Mesendoderm (in vitro differentiated cells): ENCODE measurements around the gene ZNRF2.

ENCODE experiments used
- DNase-seq: peaks from one replicate; pipeline ENCODE4 v3.0.0; 2013
- H2AK5ac ChIP-seq: 2 replicates; pipeline ENCODE4 v1.6.1; 2013; ENCODE audit warnings: low read length, inconsistent platforms
- H2BK120ac ChIP-seq: 2 replicates; pipeline ENCODE4 v1.6.1; 2013; ENCODE audit warnings: low read depth, mild to moderate bottlenecking, low read length, moderate library complexity, mixed read lengths
- H2BK15ac ChIP-seq: replicated peaks from 2 replicates; pipeline ENCODE4 v1.6.1; 2013; ENCODE audit warnings: low read depth, mild to moderate bottlenecking, moderate library complexity
- H2BK5ac ChIP-seq: 2 replicates; pipeline ENCODE4 v1.6.1; 2013; ENCODE audit warnings: low read length, inconsistent platforms
- H3K18ac ChIP-seq: 2 replicates; pipeline ENCODE4 v1.6.1; 2013; ENCODE audit warnings: mild to moderate bottlenecking, low read length, mixed read lengths
- H3K23ac ChIP-seq: one replicate; pipeline ENCODE4 v1.6.1; 2013; ENCODE audit warnings: low read length
- H3K27ac ChIP-seq: 2 replicates; pipeline ENCODE4 v1.5.1; 2013; ENCODE audit warnings: low read depth, mild to moderate bottlenecking, inconsistent platforms, low read length, moderate library complexity
- H3K27me3 ChIP-seq: 2 replicates; pipeline ENCODE4 v1.6.1; 2013; ENCODE audit warnings: low read length, control low read depth, mild to moderate bottlenecking, inconsistent platforms; ENCODE audit not compliant: insufficient read depth, poor library complexity
- H3K36me3 ChIP-seq: 2 replicates; pipeline ENCODE4 v1.6.1; 2013; ENCODE audit warnings: low read length, inconsistent platforms; ENCODE audit not compliant: control insufficient read depth, insufficient read depth
- H3K4ac ChIP-seq: one replicate; pipeline ENCODE4 v1.6.1; 2013; ENCODE audit warnings: low read depth, mild to moderate bottlenecking, low read length, moderate library complexity
- H3K4me1 ChIP-seq: 2 replicates; pipeline ENCODE4 v1.6.1; 2013; ENCODE audit warnings: low read depth, low read length, inconsistent platforms; ENCODE audit not compliant: control insufficient read depth
- H3K4me2 ChIP-seq: 2 replicates; pipeline ENCODE4 v1.6.1; 2013; ENCODE audit warnings: low read length
- H3K4me3 ChIP-seq: 2 replicates; pipeline ENCODE4 v1.5.1; 2013; ENCODE audit warnings: mild to moderate bottlenecking, low read length
- H3K56ac ChIP-seq: one replicate; pipeline ENCODE4 v1.6.1; 2013; ENCODE audit warnings: low read length
- H3K79me1 ChIP-seq: 2 replicates; pipeline ENCODE4 v1.6.1; 2013; ENCODE audit warnings: low read length, inconsistent platforms
- H3K79me2 ChIP-seq: 2 replicates; pipeline ENCODE4 v1.6.1; 2013; ENCODE audit warnings: mild to moderate bottlenecking, low read length; ENCODE audit not compliant: control insufficient read depth, insufficient read depth
- H3K9ac ChIP-seq: 2 replicates; pipeline ENCODE4 v1.6.1; 2013; ENCODE audit warnings: low read length, inconsistent platforms
- H4K5ac ChIP-seq: one replicate; pipeline ENCODE4 v1.6.1; 2013; ENCODE audit warnings: low read length
- H4K8ac ChIP-seq: one replicate; pipeline ENCODE4 v1.6.1; 2013; ENCODE audit warnings: low read depth, mild to moderate bottlenecking, control low read depth, low read length, moderate library complexity
- whole genome bisulfite sequencing: extraction: QIAGEN DNeasy Blood & Tissue Kit; methylation state at CpG from one replicate; pipeline ENCODE4 v1.1.7; 2013; ENCODE audit warnings: low lambda C conversion rate, missing lambda C conversion rate; ENCODE audit not compliant: insufficient coverage; ENCODE audit errors: extremely low coverage; 5-methylcytosine and 5-hydroxymethylcytosine counted together

ZNRF2 gene

GRCh38 chr7:30254717-30255063, 29.7 kb upstream of the ZNRF2 start:
- no peaks in the 10 kb centered on the region for H3K27me3 ChIP-seq
- H3K4me3 ChIP-seq: no peak overlapping the region
- H3K79me2 ChIP-seq: no peaks in the 10 kb centered on the region
- no peak overlapping the region for H4K5ac ChIP-seq
- H3K4ac ChIP-seq: no peak overlapping the region
- no peak overlapping the region for H3K56ac ChIP-seq
- no peak overlapping the region for H3K23ac ChIP-seq
- no peaks in the 10 kb centered on the region for H3K36me3 ChIP-seq
- no peak overlapping the region for H3K27ac ChIP-seq
- no peak overlapping the region for H3K4me2 ChIP-seq
- no peak overlapping the region for H4K8ac ChIP-seq
- no peak overlapping the region for H2BK120ac ChIP-seq
- no peak overlapping the region for H3K9ac ChIP-seq
- DNase-seq: no peak
- no CpG with 5 or more reads among the region's 4 CpGs for WGBS
- H2BK15ac ChIP-seq: no peak overlapping the region
- no peak overlapping the region for H2BK5ac ChIP-seq
- no peaks in the 10 kb centered on the region for H3K4me1 ChIP-seq
- H3K18ac ChIP-seq: no peak overlapping the region
- H2AK5ac ChIP-seq: no peak overlapping the region
- no peaks in the 10 kb centered on the region for H3K79me1 ChIP-seq

- H3K23ac ChIP-seq: no peak overlapping the region
- no peak overlapping the region for H3K9ac ChIP-seq
- no peak overlapping the region for H3K4ac ChIP-seq
- H3K18ac ChIP-seq: no peak overlapping the region
- no peak overlapping the region for H4K5ac ChIP-seq
- H3K56ac ChIP-seq: no peak overlapping the region
- H3K79me2 ChIP-seq: no peaks in the 10 kb centered on the region
- no peak for DNase-seq
- no peak overlapping the region for H2BK5ac ChIP-seq
- no peaks in the 10 kb centered on the region for H3K36me3 ChIP-seq
- H3K4me2 ChIP-seq: no peak overlapping the region
- H3K79me1 ChIP-seq: no peaks in the 10 kb centered on the region
- H3K4me1 ChIP-seq: no peaks in the 10 kb centered on the region
- H4K8ac ChIP-seq: no peak overlapping the region
- no peak overlapping the region for H3K4me3 ChIP-seq
- no peak overlapping the region for H2AK5ac ChIP-seq
- no CpG with 5 or more reads among the region's 4 CpGs for WGBS
- no peak overlapping the region for H2BK120ac ChIP-seq
- H2BK15ac ChIP-seq: no peak overlapping the region
- no peak overlapping the region for H3K27ac ChIP-seq
- no peaks in the 10 kb centered on the region for H3K27me3 ChIP-seq
Measured at GRCh38 chr7:30255064-30255769, 29.2 kb upstream of the ZNRF2 start.

- Histone ChIP-seq H2BK5ac (no peak overlapping the region), H3K18ac (no peak overlapping the region), H3K79me2 (no peaks in the 10 kb centered on the region), H3K27ac (no peak overlapping the region), H3K4me1 (no peaks in the 10 kb centered on the region), H4K5ac (no peak overlapping the region), H3K27me3 (no peaks in the 10 kb centered on the region), H3K56ac (no peak overlapping the region), H3K23ac (no peak overlapping the region), H3K36me3 (no peaks in the 10 kb centered on the region), H2AK5ac (no peak overlapping the region), H2BK120ac (no peak overlapping the region), H3K4ac (no peak overlapping the region), H2BK15ac (no peak overlapping the region), H4K8ac (no peak overlapping the region), H3K9ac (no peak overlapping the region), H3K4me2 (no peak overlapping the region), H3K79me1 (no peaks in the 10 kb centered on the region), H3K4me3 (no peak overlapping the region)
- no peak for DNase-seq
- WGBS: no CpG with 5 or more reads among the region's 10 CpGs
Measured at GRCh38 chr7:30256349-30256858, 28.0 kb upstream of the ZNRF2 start.

- Histone ChIP-seq H3K27me3 (no peaks in the 10 kb centered on the region), H3K4me2 (no peak overlapping the region), H3K23ac (no peak overlapping the region), H3K27ac (no peak overlapping the region), H4K8ac (no peak overlapping the region), H3K79me2 (no peaks in the 10 kb centered on the region), H2AK5ac (no peak overlapping the region), H2BK120ac (no peak overlapping the region), H2BK5ac (no peak overlapping the region), H3K4me3 (no peak overlapping the region), H3K18ac (no peak overlapping the region), H3K56ac (no peak overlapping the region), H3K9ac (no peak overlapping the region), H4K5ac (no peak overlapping the region), H3K4me1 (no peaks in the 10 kb centered on the region), H3K79me1 (no peaks in the 10 kb centered on the region), H3K36me3 (no peaks in the 10 kb centered on the region), H3K4ac (no peak overlapping the region), H2BK15ac (no peak overlapping the region)
- no peak for DNase-seq
- WGBS: no CpG with 5 or more reads among the region's 1 CpG
Measured at GRCh38 chr7:30260246-30260768, 24.1 kb upstream of the ZNRF2 start.

GRCh38 chr7:30263090-30263710, 21.2 kb upstream of the ZNRF2 start:
- Histone ChIP-seq H3K79me2 (no peaks in the 10 kb centered on the region), H3K79me1 (no peaks in the 10 kb centered on the region), H2BK120ac (no peak overlapping the region), H3K4me1 (no peaks in the 10 kb centered on the region), H3K4me2 (no peak overlapping the region), H3K56ac (no peak overlapping the region), H3K27ac (no peak overlapping the region), H3K18ac (no peak overlapping the region), H3K27me3 (no peaks in the 10 kb centered on the region), H2AK5ac (no peak overlapping the region), H3K36me3 (no peaks in the 10 kb centered on the region), H4K5ac (no peak overlapping the region), H3K23ac (no peak overlapping the region), H4K8ac (no peak overlapping the region), H3K4me3 (no peak overlapping the region), H3K9ac (no peak overlapping the region), H2BK15ac (no peak overlapping the region), H3K4ac (no peak overlapping the region), H2BK5ac (no peak overlapping the region)
- DNase-seq: no peak
- 100% methylated on average over 1 of the region's 4 CpGs for WGBS
